Tibial artery (tissue), 4 donors: ENCODE measurements around the gene CADPS2.

Experiments
- DNase-seq, 2 donors: peaks; one replicate each; pipeline ENCODE4 v3.0.0-alpha.2; 2019
- H3K27ac ChIP-seq, 2 donors: fragments of 200-600 bp; sonication (generic) in 1 of 2; 1 replicate in 1 of 2; 2 replicates in 1 of 2; pipeline ENCODE4 v1.5.1; 2018 to 2019; ENCODE audit warnings: mild to moderate bottlenecking in 1 of 2
- H3K27me3 ChIP-seq, 2 donors: fragments of 200-600 bp; sonication (generic) in 1 of 2; one replicate each; pipeline versions ENCODE4 v1.5.1 to v1.6.0; 2016 to 2019
- H3K36me3 ChIP-seq, 3 donors: fragments of 200-600 bp; sonication (generic) in 2 of 3; one replicate each; pipeline ENCODE4 v1.5.1; 2016 to 2019; ENCODE audit warnings: mild to moderate bottlenecking in 2 of 3
- H3K4me1 ChIP-seq, 4 donors: fragments of 200-600 bp; sonication (generic) in 2 of 4; 1 replicate in 3 of 4; 2 replicates in 1 of 4; pipeline ENCODE4 v1.5.1; 2016 to 2019
- H3K4me3 ChIP-seq, 2 donors: fragments of 200-600 bp; sonication (generic) in 1 of 2; 1 replicate in 1 of 2; 2 replicates in 1 of 2; pipeline ENCODE4 v1.5.1; 2018 to 2019; ENCODE audit warnings: mild to moderate bottlenecking in 2 of 2
- H3K9me3 ChIP-seq, 3 donors: fragments of 200-600 bp; sonication (generic) in 1 of 3; one replicate each; pipeline ENCODE4 v1.5.1; 2016 to 2019
- intact Hi-C: fragments of 100-400 bp; cut with DNase I; formaldehyde crosslinking; loops from one replicate; pipeline ENCODE4 v1.15.0; 2023; ENCODE audit warnings: low total_unique reads
- TF ChIP-seq, protein P1 (sequence below), 2 experiments: fragments of 200-600 bp in 1 of 2; fragments of 450-650 bp in 1 of 2; IDR thresholded peaks; one replicate each; pipeline ENCODE4 v1.5.1; 2017 to 2019; ENCODE audit warnings: antibody characterized with exemption in 2 of 2, mild to moderate bottlenecking in 1 of 2, moderate library complexity in 1 of 2

CADPS2 gene

DNA sequence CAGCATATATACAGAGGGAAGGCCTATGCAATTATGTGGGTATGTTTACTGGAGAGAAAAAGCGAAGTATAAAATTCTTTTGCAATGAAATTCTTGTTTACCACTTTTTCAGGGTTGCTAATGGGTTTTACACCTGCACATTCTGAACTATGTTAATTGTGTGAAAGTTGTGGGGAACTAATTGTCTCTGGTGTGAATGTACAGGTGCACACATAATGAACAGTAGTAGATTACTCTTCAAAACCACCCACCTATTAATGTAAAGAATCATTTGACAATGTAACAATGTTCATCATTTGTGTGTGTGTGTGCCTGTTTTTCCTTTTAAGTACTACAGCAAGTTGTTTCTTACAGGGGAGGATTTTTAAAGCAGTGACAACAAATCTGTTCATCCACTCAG lies 501.7 kb downstream of the CADPS2 start:
- H3K27ac ChIP-seq = no peak overlapping the region
- TF ChIP-seq, protein P1, sequence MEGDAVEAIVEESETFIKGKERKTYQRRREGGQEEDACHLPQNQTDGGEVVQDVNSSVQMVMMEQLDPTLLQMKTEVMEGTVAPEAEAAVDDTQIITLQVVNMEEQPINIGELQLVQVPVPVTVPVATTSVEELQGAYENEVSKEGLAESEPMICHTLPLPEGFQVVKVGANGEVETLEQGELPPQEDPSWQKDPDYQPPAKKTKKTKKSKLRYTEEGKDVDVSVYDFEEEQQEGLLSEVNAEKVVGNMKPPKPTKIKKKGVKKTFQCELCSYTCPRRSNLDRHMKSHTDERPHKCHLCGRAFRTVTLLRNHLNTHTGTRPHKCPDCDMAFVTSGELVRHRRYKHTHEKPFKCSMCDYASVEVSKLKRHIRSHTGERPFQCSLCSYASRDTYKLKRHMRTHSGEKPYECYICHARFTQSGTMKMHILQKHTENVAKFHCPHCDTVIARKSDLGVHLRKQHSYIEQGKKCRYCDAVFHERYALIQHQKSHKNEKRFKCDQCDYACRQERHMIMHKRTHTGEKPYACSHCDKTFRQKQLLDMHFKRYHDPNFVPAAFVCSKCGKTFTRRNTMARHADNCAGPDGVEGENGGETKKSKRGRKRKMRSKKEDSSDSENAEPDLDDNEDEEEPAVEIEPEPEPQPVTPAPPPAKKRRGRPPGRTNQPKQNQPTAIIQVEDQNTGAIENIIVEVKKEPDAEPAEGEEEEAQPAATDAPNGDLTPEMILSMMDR (IDR thresholded peaks at IDR 0.05) = no peak
- H3K36me3 ChIP-seq = peaks cover 0 to 4% (median 0%) of the 10 kb centered on the region in 3 donors
- no peak overlapping the region for H3K4me3 ChIP-seq
- DNase-seq = no peak
- no peaks in the 10 kb centered on the region for H3K9me3 ChIP-seq
- intact Hi-C loops = no loop called here
- H3K27me3 ChIP-seq = no peaks in the 10 kb centered on the region
- H3K4me1 ChIP-seq = no peaks in the 10 kb centered on the region

DNA sequence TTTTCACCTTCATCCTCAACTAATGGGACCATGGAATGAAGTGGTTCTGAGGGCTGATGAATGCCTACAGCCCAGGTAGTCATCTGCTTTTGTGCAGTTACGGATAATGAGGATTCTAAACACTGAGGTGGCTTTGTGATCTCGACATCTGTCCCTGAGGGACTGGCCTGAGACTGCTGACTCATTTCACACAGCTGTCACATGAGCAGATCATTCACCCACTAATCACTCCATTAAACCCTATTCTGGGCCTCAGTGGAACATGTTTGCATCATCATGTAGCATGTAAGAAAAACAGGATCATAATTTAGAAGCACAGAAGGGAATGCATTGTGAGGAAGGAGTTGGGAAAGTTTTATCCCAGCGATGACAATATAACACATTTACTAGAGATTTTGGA lies 502.3 kb downstream of the CADPS2 start:
- H3K27ac ChIP-seq = no peak overlapping the region
- no peaks in the 10 kb centered on the region for H3K4me1 ChIP-seq
- peaks cover 0 to 4% (median 0%) of the 10 kb centered on the region in 3 donors for H3K36me3 ChIP-seq
- H3K27me3 ChIP-seq = no peaks in the 10 kb centered on the region
- no peak for DNase-seq
- TF ChIP-seq, protein P1 (IDR thresholded peaks at IDR 0.05) = no peak
- intact Hi-C loops = no loop called here
- no peak overlapping the region for H3K4me3 ChIP-seq
- H3K9me3 ChIP-seq = no peaks in the 10 kb centered on the region

DNA sequence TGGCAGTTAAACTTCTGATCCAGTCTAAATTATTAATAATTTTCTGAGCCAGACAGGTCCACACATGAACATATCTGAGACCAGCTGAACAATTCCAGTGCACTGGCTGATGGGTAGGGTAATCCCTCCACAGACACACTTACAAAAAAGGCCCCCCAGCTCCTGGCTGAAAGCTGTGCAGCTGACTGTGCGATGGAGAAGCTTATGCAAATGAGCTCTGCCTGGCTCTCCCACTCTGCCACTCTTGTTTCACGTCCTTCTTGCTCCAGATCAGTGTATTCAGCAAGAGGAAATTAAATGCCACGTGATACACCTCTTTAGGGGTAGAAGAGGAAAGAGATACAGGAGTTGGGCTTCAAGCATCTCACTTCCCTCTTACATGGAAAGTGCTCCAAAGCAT lies 505.3 kb downstream of the CADPS2 start:
- Histone ChIP-seq H3K9me3 (no peaks in the 10 kb centered on the region), H3K4me1 (no peaks in the 10 kb centered on the region), H3K36me3 (peaks cover 0 to 4% (median 0%) of the 10 kb centered on the region in 3 donors), H3K27me3 (no peaks in the 10 kb centered on the region), H3K4me3 (no peak overlapping the region), H3K27ac (no peak overlapping the region)
- intact Hi-C loops = no loop called here
- DNase-seq = no peak
- TF ChIP-seq, protein P1 (IDR thresholded peaks at IDR 0.05) = no peak

DNA sequence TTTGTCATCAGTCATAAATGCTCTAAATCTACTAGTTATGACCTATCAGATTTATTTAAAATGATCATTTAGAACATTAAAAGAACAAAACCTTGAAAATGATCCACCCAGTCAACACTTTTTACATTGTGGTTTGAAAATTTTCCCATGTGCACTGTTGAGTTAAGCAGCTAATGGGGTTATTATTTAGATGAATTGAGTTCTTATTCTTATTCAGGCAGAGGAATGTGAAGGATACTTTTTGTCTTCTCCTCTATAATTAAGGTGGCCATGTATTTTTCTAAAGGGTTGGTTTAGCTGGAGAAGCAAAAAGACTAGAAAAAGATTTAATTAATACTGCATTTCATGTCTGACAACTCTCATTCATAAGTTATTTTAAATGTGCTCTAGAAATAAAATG lies 506.8 kb downstream of the CADPS2 start:
- intact Hi-C loops = no loop called here

DNA sequence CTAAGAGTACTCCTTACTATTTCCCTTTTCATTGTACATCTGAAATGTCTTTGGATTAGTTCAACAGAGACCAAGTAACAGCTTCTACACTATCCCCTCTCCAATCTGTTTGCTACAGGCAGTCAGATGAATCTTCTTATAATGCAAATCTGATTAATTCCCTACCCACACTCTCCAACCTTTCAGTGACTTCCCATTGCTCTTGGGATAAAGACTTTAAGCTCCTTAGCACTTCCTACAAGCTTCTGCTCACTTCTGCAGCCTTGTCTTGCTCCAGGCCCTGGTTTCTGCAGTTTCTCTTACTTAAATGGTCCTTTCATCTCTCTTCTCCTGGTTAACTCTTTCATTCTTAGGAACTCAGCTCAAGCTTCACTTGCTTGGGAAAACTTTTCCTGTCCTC lies 516.5 kb downstream of the CADPS2 start:
- Histone ChIP-seq H3K9me3 (no peaks in the 10 kb centered on the region), H3K36me3 (no peaks in the 10 kb centered on the region), H3K4me3 (no peak overlapping the region), H3K4me1 (no peaks in the 10 kb centered on the region), H3K27ac (no peak overlapping the region), H3K27me3 (no peaks in the 10 kb centered on the region)
- TF ChIP-seq, protein P1 (IDR thresholded peaks at IDR 0.05) = no peak
- DNase-seq = no peak
- intact Hi-C loops = no loop called here

More for the DNA sequence above, 506.8 kb downstream of the CADPS2 start:
- Histone ChIP-seq H3K4me3 (no peak overlapping the region), H3K9me3 (no peaks in the 10 kb centered on the region), H3K4me1 (no peaks in the 10 kb centered on the region), H3K27me3 (no peaks in the 10 kb centered on the region), H3K27ac (no peak overlapping the region), H3K36me3 (no peaks in the 10 kb centered on the region)
- DNase-seq = no peak
- TF ChIP-seq, protein P1 (IDR thresholded peaks at IDR 0.05) = no peak

DNA sequence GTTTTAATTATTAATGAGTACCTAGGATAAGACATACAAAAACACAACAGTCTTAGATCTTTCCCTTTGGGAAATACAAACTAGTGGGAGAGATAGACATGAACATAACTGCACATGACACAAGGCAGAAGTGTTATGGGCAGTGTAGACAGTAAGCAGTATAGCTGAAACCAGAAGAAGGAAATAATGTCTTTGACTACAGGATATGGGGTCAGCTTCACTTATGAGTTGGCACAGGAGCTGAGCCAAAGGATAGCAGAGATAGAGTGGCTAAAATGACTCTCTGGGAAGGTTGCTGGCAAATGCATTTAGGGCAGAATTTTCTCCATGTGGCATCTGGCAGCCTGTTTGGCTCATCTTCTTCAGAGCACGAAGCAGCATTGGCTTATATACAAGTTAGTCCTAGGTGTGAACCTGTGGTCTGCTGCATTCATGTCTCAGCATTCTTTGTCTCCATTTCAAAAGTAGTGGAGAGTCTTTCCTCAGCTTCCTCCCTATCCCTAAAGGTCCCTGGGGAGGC lies 521.4 kb downstream of the CADPS2 start:
- Histone ChIP-seq H3K4me3 (no peak overlapping the region), H3K4me1 (no peaks in the 10 kb centered on the region), H3K27me3 (no peaks in the 10 kb centered on the region), H3K36me3 (no peaks in the 10 kb centered on the region), H3K27ac (no peak overlapping the region), H3K9me3 (no peaks in the 10 kb centered on the region)
- no peak for DNase-seq
- TF ChIP-seq, protein P1 (IDR thresholded peaks at IDR 0.05) = no peak
- intact Hi-C loops = no loop called here
